Endothelial cell (in vitro differentiated cells): Measurements from ENCODE around the gene CNOT8. TPM values are rescaled to one million over a fixed set of nuclear protein-coding genes. Genes with fewer than 3 reads are reported as not detected.

Source experiments
- DNase-seq: peaks from one replicate; pipeline ENCODE4 v3.0.0; 2021; ENCODE audit warnings: low spot score
- H3K27ac Mint-ChIP-seq: one replicate; pipeline ENCODE4 v1.8.0; 2021; ENCODE audit warnings: mixed read lengths, inconsistent platforms; ENCODE audit not compliant: unreplicated experiment
- H3K27me3 Mint-ChIP-seq: one replicate; pipeline ENCODE4 v1.8.0; 2021; ENCODE audit warnings: mild to moderate bottlenecking, moderate library complexity, mixed read lengths, inconsistent platforms; ENCODE audit not compliant: unreplicated experiment
- H3K36me3 Mint-ChIP-seq: one replicate; pipeline ENCODE4 v1.8.0; 2021; ENCODE audit warnings: mild to moderate bottlenecking, low read depth, mixed read lengths, inconsistent platforms; ENCODE audit not compliant: unreplicated experiment
- H3K4me1 Mint-ChIP-seq: one replicate; pipeline ENCODE4 v1.8.0; 2021; ENCODE audit warnings: mild to moderate bottlenecking, mixed read lengths, inconsistent platforms; ENCODE audit not compliant: unreplicated experiment
- H3K4me3 Mint-ChIP-seq: one replicate; pipeline ENCODE4 v1.8.0; 2021; ENCODE audit warnings: mild to moderate bottlenecking, mixed read lengths, inconsistent platforms; ENCODE audit not compliant: unreplicated experiment
- H3K9me3 Mint-ChIP-seq: one replicate; pipeline ENCODE4 v1.8.0; 2021; ENCODE audit warnings: mixed read lengths, inconsistent platforms; ENCODE audit not compliant: unreplicated experiment
- CTCF ChIP-seq: fragments of 200-600 bp; sonication (generic); IDR thresholded peaks from one replicate; pipeline ENCODE4 v1.5.0; 2021; ENCODE audit warnings: antibody characterized with exemption; ENCODE audit not compliant: unreplicated experiment
- total RNA-seq: library from RNA; stranded (reverse); fragmentation: NEBNext Ultra II Directional; extraction: Animal tissue kit (Norgen Biotek cat#: 25700); gene quantifications from one replicate; pipeline ENCODE4 v1.2.1, GENCODE V29; 2021; ENCODE audit not compliant: unreplicated experiment

The CNOT8 gene
- total RNA-seq, 1 donor from 2014 or later = 65.6 TPM

GRCh38 chr5:154841273-154841661 lies 17.2 kb upstream of the CNOT8 start:
- Mint-ChIP-seq H3K4me3 (no peak overlapping the region), H3K27me3 (no peaks in the 10 kb centered on the region), H3K36me3 (peaks cover 5% of the 10 kb centered on the region), H3K9me3 (no peaks in the 10 kb centered on the region), H3K27ac (no peak overlapping the region), H3K4me1 (peaks cover 38% of the 10 kb centered on the region)
- DNase-seq = no peak
- no peak for TF ChIP-seq CTCF

- Mint-ChIP-seq H3K4me1 (peaks cover 28% of the 10 kb centered on the region), H3K27me3 (no peaks in the 10 kb centered on the region), H3K36me3 (no peaks in the 10 kb centered on the region), H3K4me3 (no peak overlapping the region), H3K9me3 (no peaks in the 10 kb centered on the region), H3K27ac (no peak overlapping the region)
- DNase-seq = no peak
- TF ChIP-seq CTCF = no peak
These were observed 15.5 kb upstream of the CNOT8 start for GRCh38 chr5:154842689-154843530.

GRCh38 chr5:154844809-154845208 lies 13.6 kb upstream of the CNOT8 start:
- Mint-ChIP-seq H3K36me3 (no peaks in the 10 kb centered on the region), H3K27me3 (no peaks in the 10 kb centered on the region), H3K4me3 (no peak overlapping the region), H3K9me3 (no peaks in the 10 kb centered on the region), H3K27ac (no peak overlapping the region), H3K4me1 (peaks cover 28% of the 10 kb centered on the region)
- no peak for DNase-seq
- TF ChIP-seq CTCF = no peak

GRCh38 chr5:154849264-154849785 lies 9.1 kb upstream of the CNOT8 start:
- peaks cover 5% of the 10 kb centered on the region for H3K27me3 Mint-ChIP-seq
- peak overlapping the region; percentile 92 for H3K4me3 Mint-ChIP-seq
- H3K36me3 Mint-ChIP-seq = no peaks in the 10 kb centered on the region
- DNase-seq = no peak
- no peak for TF ChIP-seq CTCF
- H3K4me1 Mint-ChIP-seq = peaks cover 38% of the 10 kb centered on the region
- no peaks in the 10 kb centered on the region for H3K9me3 Mint-ChIP-seq
- peak overlapping the region; percentile 95 for H3K27ac Mint-ChIP-seq

GRCh38 chr5:154849791-154850201 lies 8.6 kb upstream of the CNOT8 start:
- peaks cover 5% of the 10 kb centered on the region for H3K27me3 Mint-ChIP-seq
- TF ChIP-seq CTCF = no peak
- peak overlapping the region; percentile 95 for H3K27ac Mint-ChIP-seq
- H3K4me3 Mint-ChIP-seq = peak overlapping the region; percentile 92
- no peaks in the 10 kb centered on the region for H3K9me3 Mint-ChIP-seq
- H3K4me1 Mint-ChIP-seq = peaks cover 36% of the 10 kb centered on the region
- no peaks in the 10 kb centered on the region for H3K36me3 Mint-ChIP-seq
- DNase-seq = no peak
